CD4-positive, alpha-beta T cell (primary cell): ENCODE results near the gene ZGRF1. TPM values are rescaled to one million over a fixed set of nuclear protein-coding genes. Genes with fewer than 3 reads are reported as not detected.

Source experiments
- ATAC-seq: fragments of 200-7000 bp; cut with Tn5 transposase; one replicate; pipeline ENCODE4 v1.10.0; 2022; ENCODE audit warnings: mild to moderate bottlenecking; ENCODE audit not compliant: poor library complexity
- CTCF ChIA-PET: fragments of 350-600 bp; sonication (Branson Sonifier 250); formaldehyde crosslinking; loops from one replicate; lab custom pipeline; 2021; ENCODE audit warnings: antibody characterized with exemption, inconsistent platforms; lab: Charles Lee
- POLR2A ChIA-PET: fragments of 350-600 bp; sonication (Branson Sonifier 250); formaldehyde crosslinking; loops from one replicate; lab custom pipeline; 2021; ENCODE audit warnings: antibody characterized with exemption, inconsistent platforms; lab: Charles Lee
- DNase-seq, 14 experiments: peaks; one replicate each; pipeline ENCODE4 v3.0.0-alpha.2; 2013 to 2020; ENCODE audit warnings: mixed read lengths in 2 of 14
- H3K27ac ChIP-seq, 2 donors: one replicate each; pipeline versions ENCODE4 v1.5.1 to v1.7.0; 2013; ENCODE audit warnings: low read length in 2 of 2, low read depth in 1 of 2, mild to moderate bottlenecking in 1 of 2
- H3K27me3 ChIP-seq, 2 experiments: 1 replicate in 1 of 2; 2 replicates in 1 of 2; pipeline versions ENCODE4 v1.6.1 to v1.7.0; 2013; ENCODE audit warnings: low read length in 2 of 2, control low read depth in 1 of 2, mild to moderate bottlenecking in 1 of 2, moderate library complexity in 1 of 2; ENCODE audit not compliant: insufficient read depth in 2 of 2, control insufficient read depth in 1 of 2
- H3K36me3 ChIP-seq: one replicate; pipeline ENCODE4 v1.6.1; 2013; ENCODE audit warnings: low read length, control low read depth; ENCODE audit not compliant: insufficient read depth
- H3K4me1 ChIP-seq: one replicate; pipeline ENCODE4 v1.6.1; 2013; ENCODE audit warnings: low read length, control low read depth; ENCODE audit not compliant: insufficient read depth
- H3K4me3 ChIP-seq: one replicate; pipeline ENCODE4 v1.5.1; 2013; ENCODE audit warnings: mild to moderate bottlenecking, low read length, moderate library complexity
- H3K9me3 ChIP-seq, 2 experiments: 1 replicate in 1 of 2; 2 replicates in 1 of 2; pipeline versions ENCODE4 v1.6.1 to v1.7.0; 2013; ENCODE audit warnings: low read length in 2 of 2, mild to moderate bottlenecking in 2 of 2, control low read depth in 1 of 2, moderate library complexity in 1 of 2; ENCODE audit not compliant: control insufficient read depth in 1 of 2, insufficient read depth in 1 of 2
- H3K27ac Mint-ChIP-seq: one replicate; pipeline ENCODE4 v1.8.0; 2020; ENCODE audit warnings: mixed read lengths
- H3K27me3 Mint-ChIP-seq: one replicate; pipeline ENCODE4 v1.8.0; 2021; ENCODE audit warnings: mixed read lengths
- H3K36me3 Mint-ChIP-seq: one replicate; pipeline ENCODE4 v1.8.0; 2021; ENCODE audit warnings: low read depth, mixed read lengths
- H3K4me1 Mint-ChIP-seq: one replicate; pipeline ENCODE4 v1.8.0; 2021; ENCODE audit warnings: low read depth, mixed read lengths
- H3K4me3 Mint-ChIP-seq: one replicate; pipeline ENCODE4 v1.8.0; 2020; ENCODE audit warnings: mild to moderate bottlenecking, mixed read lengths
- H3K9me3 Mint-ChIP-seq: one replicate; pipeline ENCODE4 v1.8.0; 2020; ENCODE audit warnings: mixed read lengths
- intact Hi-C, 2 experiments: fragments of 100-400 bp; cut with DNase I in 1 of 2; cut with micrococcal nuclease in 1 of 2; formaldehyde crosslinking; loops; one replicate each; pipeline versions ENCODE4 v1.15.1 to v1.9.0; 2023 to 2025; cut with DNase I, micrococcal nuclease
- total RNA-seq, 174 experiments: library from RNA in 2 of 174; stranded (reverse) in 2 of 174; gene quantifications; one replicate each; pipeline ENCODE4 v1.2.3 and lab custom pipeline; 2021 to 2026
- TF ChIP-seq, protein P1 (sequence below): fragments of 200-600 bp; IDR thresholded peaks from one replicate; pipeline ENCODE4 v1.8.0; 2022; ENCODE audit warnings: antibody characterized with exemption, mild to moderate bottlenecking

Gene ZGRF1
- total RNA-seq, 2 experiments from 2014 or later, result 11.3 to 11.7 TPM

- ATAC-seq (no peak), DNase-seq (no peak)
- peaks cover 0 to 4% of the 10 kb centered on the region in 2 experiments for H3K9me3 ChIP-seq
- ChIA-PET POLR2A (no interaction called here), CTCF (no interaction called here)
- Mint-ChIP-seq H3K27me3 (no peaks in the 10 kb centered on the region), H3K4me3 (no peak overlapping the region), H3K9me3 (no peaks in the 10 kb centered on the region), H3K27ac (no peak overlapping the region), H3K36me3 (peaks cover 21% of the 10 kb centered on the region), H3K4me1 (no peaks in the 10 kb centered on the region)
- intact Hi-C loops, result no loop called here
- H3K4me3 ChIP-seq, result no peak overlapping the region
- H3K36me3 ChIP-seq, result no peaks in the 10 kb centered on the region
- no peaks in the 10 kb centered on the region for H3K4me1 ChIP-seq
- TF ChIP-seq, protein P1, sequence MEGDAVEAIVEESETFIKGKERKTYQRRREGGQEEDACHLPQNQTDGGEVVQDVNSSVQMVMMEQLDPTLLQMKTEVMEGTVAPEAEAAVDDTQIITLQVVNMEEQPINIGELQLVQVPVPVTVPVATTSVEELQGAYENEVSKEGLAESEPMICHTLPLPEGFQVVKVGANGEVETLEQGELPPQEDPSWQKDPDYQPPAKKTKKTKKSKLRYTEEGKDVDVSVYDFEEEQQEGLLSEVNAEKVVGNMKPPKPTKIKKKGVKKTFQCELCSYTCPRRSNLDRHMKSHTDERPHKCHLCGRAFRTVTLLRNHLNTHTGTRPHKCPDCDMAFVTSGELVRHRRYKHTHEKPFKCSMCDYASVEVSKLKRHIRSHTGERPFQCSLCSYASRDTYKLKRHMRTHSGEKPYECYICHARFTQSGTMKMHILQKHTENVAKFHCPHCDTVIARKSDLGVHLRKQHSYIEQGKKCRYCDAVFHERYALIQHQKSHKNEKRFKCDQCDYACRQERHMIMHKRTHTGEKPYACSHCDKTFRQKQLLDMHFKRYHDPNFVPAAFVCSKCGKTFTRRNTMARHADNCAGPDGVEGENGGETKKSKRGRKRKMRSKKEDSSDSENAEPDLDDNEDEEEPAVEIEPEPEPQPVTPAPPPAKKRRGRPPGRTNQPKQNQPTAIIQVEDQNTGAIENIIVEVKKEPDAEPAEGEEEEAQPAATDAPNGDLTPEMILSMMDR, result no peak
- no peaks in the 10 kb centered on the region for H3K27me3 ChIP-seq
- H3K27ac ChIP-seq, result no peak overlapping the region
Observed at GRCh38 chr4:112567536-112567935, 69.2 kb downstream of the ZGRF1 start.

DNA sequence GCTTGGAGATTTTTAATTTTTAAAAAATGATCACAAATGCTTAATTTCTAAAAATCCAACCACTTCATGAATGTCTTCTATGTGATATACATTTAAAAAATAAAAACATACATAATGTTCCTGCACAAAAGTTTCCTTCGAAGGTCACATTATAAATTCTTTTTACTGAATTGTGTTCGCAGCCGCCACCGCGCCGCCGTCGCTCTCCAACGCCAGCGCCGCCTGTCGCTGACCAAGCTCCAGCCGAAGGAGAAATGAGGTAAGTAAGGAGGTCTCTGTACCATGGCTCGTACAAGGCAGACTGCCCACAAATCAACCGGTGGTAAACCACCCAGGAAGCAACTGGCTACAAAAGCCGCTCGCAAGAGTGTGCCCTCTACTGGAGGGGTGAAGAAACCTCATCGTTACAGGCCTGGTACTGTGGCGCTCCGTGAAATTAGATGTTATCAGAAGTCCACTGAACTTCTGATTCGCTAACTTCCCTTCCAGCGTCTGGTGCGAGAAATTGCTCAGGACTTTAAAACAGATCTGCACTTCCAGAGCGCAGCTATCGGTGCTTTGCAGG, 71.9 kb downstream of the ZGRF1 start:
- Mint-ChIP-seq H3K27me3 (no peaks in the 10 kb centered on the region), H3K27ac (no peak overlapping the region), H3K9me3 (no peaks in the 10 kb centered on the region), H3K4me3 (no peak overlapping the region), H3K36me3 (peaks cover 25% of the 10 kb centered on the region), H3K4me1 (no peaks in the 10 kb centered on the region)
- Histone ChIP-seq H3K27ac (no peak overlapping the region), H3K4me1 (no peaks in the 10 kb centered on the region), H3K27me3 (no peaks in the 10 kb centered on the region), H3K4me3 (no peak overlapping the region), H3K9me3 (peaks cover 0 to 4% of the 10 kb centered on the region in 2 experiments), H3K36me3 (no peaks in the 10 kb centered on the region)
- CTCF ChIA-PET, result no interaction called here
- no peak for DNase-seq
- intact Hi-C loops, result no loop called here
- TF ChIP-seq, protein P1, result no peak
- ATAC-seq, result no peak
- POLR2A ChIA-PET, result no interaction called here

DNA sequence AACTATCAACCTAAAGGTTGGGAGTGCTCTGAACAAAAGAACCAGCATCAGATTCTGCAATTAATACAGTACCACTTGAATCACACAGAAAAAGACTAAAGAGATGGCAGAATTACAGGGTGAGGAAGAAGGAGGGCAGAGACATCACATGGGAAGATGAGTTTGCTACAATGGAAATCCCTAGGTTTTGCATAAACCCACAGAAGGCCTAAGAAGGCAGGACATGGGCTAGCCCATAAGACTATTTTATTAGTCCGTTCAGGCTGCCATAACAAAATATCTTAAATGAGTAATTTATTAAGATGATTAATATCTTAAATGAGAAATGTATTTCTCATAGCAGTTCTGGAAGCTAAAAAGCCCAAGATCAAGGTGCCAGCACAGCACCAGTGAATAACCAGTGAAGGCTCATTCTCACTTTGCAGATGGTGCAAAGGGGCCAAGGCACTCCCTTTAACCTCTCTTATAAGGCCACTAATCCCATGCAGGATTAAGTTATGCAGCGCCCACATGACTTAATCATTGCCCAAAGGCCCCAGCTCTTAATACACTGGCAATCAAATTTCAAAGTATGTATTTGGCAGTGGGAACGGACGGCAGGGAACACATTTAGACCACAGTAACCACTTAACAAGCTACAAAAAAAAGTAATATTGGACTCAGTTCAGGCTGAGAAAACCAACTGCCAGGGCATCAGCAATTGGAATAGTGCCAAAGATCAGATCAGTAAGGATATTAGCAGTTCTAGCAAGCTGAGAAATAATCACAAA, 73.1 kb downstream of the ZGRF1 start:
- DNase-seq (no peak), ATAC-seq (no peak)
- POLR2A ChIA-PET, result no interaction called here
- H3K4me3 Mint-ChIP-seq, result no peak overlapping the region
- H3K36me3 Mint-ChIP-seq, result peaks cover 29% of the 10 kb centered on the region
- H3K27ac Mint-ChIP-seq, result no peak overlapping the region
- no peak overlapping the region for H3K27ac ChIP-seq
- TF ChIP-seq, protein P1, result no peak
- H3K4me3 ChIP-seq, result no peak overlapping the region
- intact Hi-C loops, result no loop called here
- no peaks in the 10 kb centered on the region for H3K36me3 ChIP-seq
- CTCF ChIA-PET, result no interaction called here
- H3K27me3 ChIP-seq, result no peaks in the 10 kb centered on the region
- no peaks in the 10 kb centered on the region for H3K27me3 Mint-ChIP-seq
- peaks cover 0 to 4% of the 10 kb centered on the region in 2 experiments for H3K9me3 ChIP-seq
- H3K4me1 ChIP-seq, result no peaks in the 10 kb centered on the region
- H3K4me1 Mint-ChIP-seq, result no peaks in the 10 kb centered on the region
- no peaks in the 10 kb centered on the region for H3K9me3 Mint-ChIP-seq
